Measurements from ENCODE around the gene TM4SF18. TPM values are rescaled to one million over a fixed set of nuclear protein-coding genes. Genes with fewer than 3 reads are reported as not detected.

Gene TM4SF18
- total RNA-seq, 1 experiment from 2014 or later = 9.8 TPM

GRCh38 chr3:149343951-149344350, 10.5 kb upstream of the TM4SF18 start:
- Histone ChIP-seq H3K27me3 (ENCODE audit: insufficient read depth, low read length) (no peaks in the 10 kb centered on the region), H3K79me1 (ENCODE audit: insufficient read depth, low read depth, low read length, poor library complexity, severe bottlenecking) (no peaks in the 10 kb centered on the region), H4K91ac (ENCODE audit: insufficient read length, low read depth, low read length) (no peak overlapping the region), H3K14ac (ENCODE audit: insufficient read depth, low read length) (no peak overlapping the region), H2AFZ (ENCODE audit: low read length) (no peak overlapping the region), H3K9me3 (ENCODE audit: control insufficient read depth, low read depth, low read length) (no peaks in the 10 kb centered on the region), H4K20me1 (ENCODE audit: control insufficient read depth, insufficient read depth, insufficient read length) (no peaks in the 10 kb centered on the region), H3K56ac (ENCODE audit: insufficient read length, low read depth, low read length) (no peak overlapping the region), H2AK5ac (ENCODE audit: insufficient read length, low read length) (no peak overlapping the region), H4K8ac (replicated peaks; ENCODE audit: insufficient read length, low read depth, low read length) (no peak overlapping the region), H3K4me2 (ENCODE audit: insufficient read depth, insufficient read length, low read length) (no peak overlapping the region), H3K4ac (ENCODE audit: low read depth, low read length) (no peak overlapping the region), H3K23me2 (ENCODE audit: insufficient read length, low read depth, low read length, poor library complexity, severe bottlenecking) (no peaks in the 10 kb centered on the region), H2BK120ac (ENCODE audit: low read depth, low read length, poor library complexity, severe bottlenecking) (no peak overlapping the region), H3K27ac (ENCODE audit: insufficient read length, low read depth, low read length) (no peak overlapping the region), H2BK12ac (ENCODE audit: insufficient read length, low read depth, low read length) (no peak overlapping the region), H3K18ac (ENCODE audit: insufficient read length, low read depth, low read length) (no peak overlapping the region), H4K5ac (ENCODE audit: insufficient read length, low read depth, low read length) (no peak overlapping the region), H3T11ph (ENCODE audit: low read length) (no peak overlapping the region), H3K79me2 (ENCODE audit: insufficient read depth, low read length) (no peaks in the 10 kb centered on the region), H2BK15ac (ENCODE audit: low read depth, low read length) (no peak overlapping the region), H3K4me1 (ENCODE audit: insufficient read depth, low read length) (peaks cover 2% of the 10 kb centered on the region; the same call in 1 of the 2 replicates), H2BK5ac (ENCODE audit: insufficient read length, low read length) (no peak overlapping the region), H3K23ac (ENCODE audit: insufficient read length, low read depth, low read length) (no peak overlapping the region), H2BK20ac (ENCODE audit: low read depth, low read length, poor library complexity, severe bottlenecking) (no peak overlapping the region), H3K9ac (ENCODE audit: extremely low read depth, insufficient read length, low read length) (no peak overlapping the region)
- Mint-ChIP-seq H3K36me3 (ENCODE audit: insufficient read depth in 1 of 3, low read depth in 3 of 3) (no peaks in the 10 kb centered on the region), H3K27ac (no peak overlapping the region), H3K27me3 (ENCODE audit: low read depth) (no peaks in the 10 kb centered on the region), H3K9me3 (no peaks in the 10 kb centered on the region), H3K4me3 (no peak overlapping the region), H3K4me1 (peaks cover 16 to 32% of the 10 kb centered on the region in 2 experiments)
- WGBS (ENCODE audit: extremely low coverage, insufficient read length, low lambda C conversion rate) = no CpG with 5 or more reads among the region's 4 CpGs
- peak; percentile 57 for TF ChIP-seq CTCF (conservative IDR thresholded peaks at IDR 0.05)
- no peak for DNase-seq

Measured in H9 (cell line).